GM10266 (cell line): ENCODE measurements around the gene SYTL5.

Experiments used
- DNase-seq: peaks from one replicate; pipeline ENCODE4 v3.0.0; 2012; ENCODE audit errors: extremely low spot score
- CTCF ChIP-seq: IDR thresholded peaks from 2 replicates; pipeline ENCODE4 v1.5.1; 2012; ENCODE audit warnings: mild to moderate bottlenecking, low read depth; ENCODE audit not compliant: control insufficient read depth, insufficient read depth; ENCODE audit errors: missing control alignments

The SYTL5 gene

GRCh38 chrX:38154340-38154739, 148.0 kb downstream of the SYTL5 start:
- DNase-seq = no peak
- no peak for TF ChIP-seq CTCF

- TF ChIP-seq CTCF = no peak
- no peak for DNase-seq
Measured at GRCh38 chrX:38154818-38155217, 148.5 kb downstream of the SYTL5 start.

- no peak for DNase-seq
Measured at GRCh38 chrX:38156838-38157237, 150.5 kb downstream of the SYTL5 start.

GRCh38 chrX:38163193-38163592, 156.8 kb downstream of the SYTL5 start:
- TF ChIP-seq CTCF = no peak
- no peak for DNase-seq

More at GRCh38 chrX:38156838-38157237, 150.5 kb downstream of the SYTL5 start:
- no peak for TF ChIP-seq CTCF

- no peak for TF ChIP-seq CTCF
- no peak for DNase-seq
Measured at GRCh38 chrX:38165023-38165422, 158.7 kb downstream of the SYTL5 start.

GRCh38 chrX:38166478-38167083, 160.2 kb downstream of the SYTL5 start:
- DNase-seq = peak; percentile 7
- peak; percentile 46 for TF ChIP-seq CTCF

GRCh38 chrX:38170556-38170955, 164.2 kb downstream of the SYTL5 start:
- TF ChIP-seq CTCF = no peak

More at GRCh38 chrX:38170556-38170955, 164.2 kb downstream of the SYTL5 start:
- no peak for DNase-seq
